Glutamatergic neuron (in vitro differentiated cells): ENCODE data around the gene ARFRP1. TPM values are rescaled to one million over a fixed set of nuclear protein-coding genes. Genes with fewer than 3 reads are reported as not detected.

ENCODE experiments used
- DNase-seq: peaks from one replicate; pipeline ENCODE4 v3.0.0; 2022
- H3K27ac Mint-ChIP-seq: one replicate; pipeline ENCODE4 v1.8.0; 2020; ENCODE audit warnings: mild to moderate bottlenecking, mixed read lengths, inconsistent platforms; ENCODE audit not compliant: unreplicated experiment
- H3K27me3 Mint-ChIP-seq: one replicate; pipeline ENCODE4 v1.8.0; 2020; ENCODE audit warnings: mild to moderate bottlenecking, moderate library complexity, mixed read lengths, inconsistent platforms; ENCODE audit not compliant: unreplicated experiment
- H3K36me3 Mint-ChIP-seq: one replicate; pipeline ENCODE4 v1.8.0; 2020; ENCODE audit warnings: mild to moderate bottlenecking, mixed read lengths, inconsistent platforms; ENCODE audit not compliant: unreplicated experiment
- H3K4me1 Mint-ChIP-seq: one replicate; pipeline ENCODE4 v1.8.0; 2020; ENCODE audit warnings: mild to moderate bottlenecking, low read depth, mixed read lengths, inconsistent platforms; ENCODE audit not compliant: unreplicated experiment
- H3K4me3 Mint-ChIP-seq: one replicate; pipeline ENCODE4 v1.8.0; 2020; ENCODE audit warnings: mild to moderate bottlenecking, mixed read lengths, inconsistent platforms; ENCODE audit not compliant: unreplicated experiment
- H3K9me3 Mint-ChIP-seq: one replicate; pipeline ENCODE4 v1.8.0; 2020; ENCODE audit warnings: mild to moderate bottlenecking, moderate library complexity, mixed read lengths, inconsistent platforms; ENCODE audit not compliant: unreplicated experiment
- CTCF ChIP-seq: fragments of 200-600 bp; sonication (generic); IDR thresholded peaks from one replicate; pipeline ENCODE4 v1.5.0; 2021; ENCODE audit not compliant: partially characterized antibody, unreplicated experiment
- total RNA-seq: library from RNA; stranded (reverse); fragmentation: NEBNext Ultra II Directional; extraction: Animal tissue kit (Norgen Biotek cat#: 25700); gene quantifications from one replicate; pipeline ENCODE4 v1.2.1, GENCODE V29; 2021; ENCODE audit not compliant: unreplicated experiment

Gene ARFRP1
- total RNA-seq, 1 donor from 2014 or later, result 51.9 TPM

GRCh38 chr20:63698739-63699465 is 8.9 kb downstream of the ARFRP1 start:
- Mint-ChIP-seq H3K4me1 (peaks cover 2% of the 10 kb centered on the region), H3K4me3 (no peak overlapping the region), H3K27me3 (peaks cover 10% of the 10 kb centered on the region), H3K36me3 (no peaks in the 10 kb centered on the region), H3K27ac (no peak overlapping the region), H3K9me3 (peaks cover 6% of the 10 kb centered on the region)
- DNase-seq, result no peak
- no peak for TF ChIP-seq CTCF

DNA sequence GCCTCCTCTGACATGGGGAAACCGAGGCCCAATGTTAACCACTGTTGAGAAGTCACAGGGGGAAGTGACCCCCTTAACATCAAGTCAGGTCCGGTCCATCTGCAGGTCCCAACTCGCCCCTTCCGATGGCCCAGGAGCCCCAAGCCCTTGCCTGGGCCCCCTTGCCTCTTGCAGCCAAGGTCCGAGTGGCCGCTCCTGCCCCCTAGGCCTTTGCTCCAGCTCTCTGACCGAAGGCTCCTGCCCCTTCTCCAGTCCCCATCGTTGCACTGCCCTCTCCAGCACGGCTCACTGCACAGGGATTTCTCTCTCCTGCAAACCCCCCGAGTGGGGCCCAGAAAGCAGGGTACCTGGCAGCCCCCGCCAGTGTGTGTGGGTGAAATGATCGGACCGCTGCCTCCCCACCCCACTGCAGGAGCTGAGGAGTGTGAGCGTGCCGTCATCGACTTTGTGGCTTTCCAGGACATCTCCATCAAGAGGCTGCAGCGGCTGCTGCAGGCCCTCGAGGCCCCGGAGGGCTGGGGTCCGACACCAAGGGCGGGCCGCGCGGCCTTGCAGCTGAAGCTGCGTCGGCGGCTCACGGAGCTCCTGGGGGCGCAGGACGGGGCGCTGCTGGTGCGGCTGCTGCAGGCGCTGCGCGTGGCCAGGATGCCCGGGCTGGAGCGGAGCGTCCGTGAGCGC is 9.8 kb downstream of the ARFRP1 start:
- H3K27me3 Mint-ChIP-seq, result peaks cover 12% of the 10 kb centered on the region
- no peak for TF ChIP-seq CTCF
- H3K4me1 Mint-ChIP-seq, result peaks cover 2% of the 10 kb centered on the region
- peaks cover 7% of the 10 kb centered on the region for H3K9me3 Mint-ChIP-seq
- H3K27ac Mint-ChIP-seq, result no peak overlapping the region
- H3K36me3 Mint-ChIP-seq, result no peaks in the 10 kb centered on the region
- DNase-seq, result no peak
- H3K4me3 Mint-ChIP-seq, result no peak overlapping the region

- H3K4me3 Mint-ChIP-seq, result no peak overlapping the region
- no peak for DNase-seq
- no peak for TF ChIP-seq CTCF
- H3K4me1 Mint-ChIP-seq, result peaks cover 2% of the 10 kb centered on the region
- H3K27me3 Mint-ChIP-seq, result peaks cover 11% of the 10 kb centered on the region
- H3K27ac Mint-ChIP-seq, result no peak overlapping the region
- H3K36me3 Mint-ChIP-seq, result no peaks in the 10 kb centered on the region
- H3K9me3 Mint-ChIP-seq, result peaks cover 6% of the 10 kb centered on the region
Measured at GRCh38 chr20:63697357-63697867, 10.4 kb downstream of the ARFRP1 start.

DNA sequence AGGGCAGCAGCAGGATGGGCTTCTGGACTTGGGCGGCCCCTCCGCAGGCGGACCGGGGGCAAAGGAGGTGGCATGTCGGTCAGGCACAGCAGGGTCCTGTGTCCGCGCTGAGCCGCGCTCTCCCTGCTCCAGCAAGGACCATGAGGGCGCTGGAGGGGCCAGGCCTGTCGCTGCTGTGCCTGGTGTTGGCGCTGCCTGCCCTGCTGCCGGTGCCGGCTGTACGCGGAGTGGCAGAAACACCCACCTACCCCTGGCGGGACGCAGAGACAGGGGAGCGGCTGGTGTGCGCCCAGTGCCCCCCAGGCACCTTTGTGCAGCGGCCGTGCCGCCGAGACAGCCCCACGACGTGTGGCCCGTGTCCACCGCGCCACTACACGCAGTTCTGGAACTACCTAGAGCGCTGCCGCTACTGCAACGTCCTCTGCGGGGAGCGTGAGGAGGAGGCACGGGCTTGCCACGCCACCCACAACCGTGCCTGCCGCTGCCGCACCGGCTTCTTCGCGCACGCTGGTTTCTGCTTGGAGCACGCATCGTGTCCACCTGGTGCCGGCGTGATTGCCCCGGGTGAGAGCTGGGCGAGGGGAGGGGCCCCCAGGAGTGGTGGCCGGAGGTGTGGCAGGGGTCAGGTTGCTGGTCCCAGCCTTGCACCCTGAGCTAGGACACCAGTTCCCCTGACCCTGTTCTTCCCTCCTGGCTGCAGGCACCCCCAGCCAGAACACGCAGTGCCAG is 11.0 kb downstream of the ARFRP1 start, which contains the start of gene TNFRSF6B:
Gene TNFRSF6B (plus strand): TSS at position 25 of the 729 bp plus-strand sequence. CDS start 116 bp downstream, at position 141.
- H3K27ac Mint-ChIP-seq, result no peak within 1 kb of the TSS
- H3K4me1 Mint-ChIP-seq, result peaks cover 2% of the 10 kb centered on the region
- no peak for TF ChIP-seq CTCF
- peaks cover 1% of the 10 kb centered on the region for H3K9me3 Mint-ChIP-seq
- no peak for DNase-seq
- H3K4me3 Mint-ChIP-seq, result no peak within 1 kb of the TSS
- H3K27me3 Mint-ChIP-seq, result peaks cover 13% of the 10 kb centered on the region
- H3K36me3 Mint-ChIP-seq, result no peaks in the 10 kb centered on the region
